ENCODE measurements around the gene C5orf15. TPM values are rescaled to one million over a fixed set of nuclear protein-coding genes. Genes with fewer than 3 reads are reported as not detected.

The C5orf15 gene
- total and polyA plus RNA-seq, 2 experiments from 2014 or later = 37.7 to 61.4 TPM

DNA sequence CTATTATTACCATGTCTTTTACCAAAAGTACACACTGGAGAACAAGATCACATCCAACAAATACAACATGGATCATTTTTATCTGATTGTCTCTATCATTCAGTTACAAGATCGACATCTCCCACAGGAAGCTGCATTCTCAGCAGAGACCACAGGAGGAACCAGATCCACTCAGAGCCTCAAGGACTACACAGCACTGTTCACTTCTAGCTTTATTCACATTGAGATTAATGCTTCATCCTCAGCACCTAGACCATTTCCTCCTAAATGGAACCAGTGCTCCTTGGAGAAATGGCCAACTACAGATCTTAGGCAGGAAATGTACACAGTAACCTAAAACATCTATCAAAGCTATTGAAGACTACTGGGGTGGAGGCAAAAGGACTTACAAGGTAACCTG, 13.3 kb upstream of the C5orf15 start:
- H3K27me3 Mint-ChIP-seq (ENCODE audit: insufficient read depth, low read depth, poor library complexity) = no peaks in the 10 kb centered on the region
- Histone ChIP-seq H3K27ac (ENCODE audit: low read depth) (no peak overlapping the region), H3K79me2 (replicated peaks; ENCODE audit: insufficient read depth) (peaks cover 46% of the 10 kb centered on the region), H4K20me1 (replicated peaks; ENCODE audit: insufficient read depth) (peaks cover 15% of the 10 kb centered on the region), H3K9me2 (ENCODE audit: insufficient read depth) (no peaks in the 10 kb centered on the region), H3K27me3 (ENCODE audit: insufficient read depth) (no peaks in the 10 kb centered on the region), H3F3A (replicated peaks; ENCODE audit: low read depth) (no peaks in the 10 kb centered on the region; the same call in 1 of the 2 replicates), H2AFZ (no peak overlapping the region), H3K4me2 (no peak overlapping the region), H3K4me3 (no peak overlapping the region), H3K36me3 (ENCODE audit: insufficient read depth) (peaks cover 38% of the 10 kb centered on the region), H3K4me1 (ENCODE audit: insufficient read depth) (peaks cover 12% of the 10 kb centered on the region; the same call in 1 of the 2 replicates)
- H3K27ac Mint-ChIP-seq = no peak overlapping the region
- H3K4me1 Mint-ChIP-seq = peaks cover 6% of the 10 kb centered on the region; the same call in 2 of the 3 replicates
- no peak overlapping the region for H3K4me3 Mint-ChIP-seq
- DNase-seq (ENCODE audit: low spot score) (no peak), ATAC-seq (no peak)
- TF ChIP-seq EZH2phosphoT487 (IDR thresholded peaks at IDR 0.05; ENCODE audit: unreplicated experiment) = no peak
- no peak for TF ChIP-seq JUNB (IDR thresholded peaks at IDR 0.05; ENCODE audit: unreplicated experiment)
- TF ChIP-seq, protein P1, sequence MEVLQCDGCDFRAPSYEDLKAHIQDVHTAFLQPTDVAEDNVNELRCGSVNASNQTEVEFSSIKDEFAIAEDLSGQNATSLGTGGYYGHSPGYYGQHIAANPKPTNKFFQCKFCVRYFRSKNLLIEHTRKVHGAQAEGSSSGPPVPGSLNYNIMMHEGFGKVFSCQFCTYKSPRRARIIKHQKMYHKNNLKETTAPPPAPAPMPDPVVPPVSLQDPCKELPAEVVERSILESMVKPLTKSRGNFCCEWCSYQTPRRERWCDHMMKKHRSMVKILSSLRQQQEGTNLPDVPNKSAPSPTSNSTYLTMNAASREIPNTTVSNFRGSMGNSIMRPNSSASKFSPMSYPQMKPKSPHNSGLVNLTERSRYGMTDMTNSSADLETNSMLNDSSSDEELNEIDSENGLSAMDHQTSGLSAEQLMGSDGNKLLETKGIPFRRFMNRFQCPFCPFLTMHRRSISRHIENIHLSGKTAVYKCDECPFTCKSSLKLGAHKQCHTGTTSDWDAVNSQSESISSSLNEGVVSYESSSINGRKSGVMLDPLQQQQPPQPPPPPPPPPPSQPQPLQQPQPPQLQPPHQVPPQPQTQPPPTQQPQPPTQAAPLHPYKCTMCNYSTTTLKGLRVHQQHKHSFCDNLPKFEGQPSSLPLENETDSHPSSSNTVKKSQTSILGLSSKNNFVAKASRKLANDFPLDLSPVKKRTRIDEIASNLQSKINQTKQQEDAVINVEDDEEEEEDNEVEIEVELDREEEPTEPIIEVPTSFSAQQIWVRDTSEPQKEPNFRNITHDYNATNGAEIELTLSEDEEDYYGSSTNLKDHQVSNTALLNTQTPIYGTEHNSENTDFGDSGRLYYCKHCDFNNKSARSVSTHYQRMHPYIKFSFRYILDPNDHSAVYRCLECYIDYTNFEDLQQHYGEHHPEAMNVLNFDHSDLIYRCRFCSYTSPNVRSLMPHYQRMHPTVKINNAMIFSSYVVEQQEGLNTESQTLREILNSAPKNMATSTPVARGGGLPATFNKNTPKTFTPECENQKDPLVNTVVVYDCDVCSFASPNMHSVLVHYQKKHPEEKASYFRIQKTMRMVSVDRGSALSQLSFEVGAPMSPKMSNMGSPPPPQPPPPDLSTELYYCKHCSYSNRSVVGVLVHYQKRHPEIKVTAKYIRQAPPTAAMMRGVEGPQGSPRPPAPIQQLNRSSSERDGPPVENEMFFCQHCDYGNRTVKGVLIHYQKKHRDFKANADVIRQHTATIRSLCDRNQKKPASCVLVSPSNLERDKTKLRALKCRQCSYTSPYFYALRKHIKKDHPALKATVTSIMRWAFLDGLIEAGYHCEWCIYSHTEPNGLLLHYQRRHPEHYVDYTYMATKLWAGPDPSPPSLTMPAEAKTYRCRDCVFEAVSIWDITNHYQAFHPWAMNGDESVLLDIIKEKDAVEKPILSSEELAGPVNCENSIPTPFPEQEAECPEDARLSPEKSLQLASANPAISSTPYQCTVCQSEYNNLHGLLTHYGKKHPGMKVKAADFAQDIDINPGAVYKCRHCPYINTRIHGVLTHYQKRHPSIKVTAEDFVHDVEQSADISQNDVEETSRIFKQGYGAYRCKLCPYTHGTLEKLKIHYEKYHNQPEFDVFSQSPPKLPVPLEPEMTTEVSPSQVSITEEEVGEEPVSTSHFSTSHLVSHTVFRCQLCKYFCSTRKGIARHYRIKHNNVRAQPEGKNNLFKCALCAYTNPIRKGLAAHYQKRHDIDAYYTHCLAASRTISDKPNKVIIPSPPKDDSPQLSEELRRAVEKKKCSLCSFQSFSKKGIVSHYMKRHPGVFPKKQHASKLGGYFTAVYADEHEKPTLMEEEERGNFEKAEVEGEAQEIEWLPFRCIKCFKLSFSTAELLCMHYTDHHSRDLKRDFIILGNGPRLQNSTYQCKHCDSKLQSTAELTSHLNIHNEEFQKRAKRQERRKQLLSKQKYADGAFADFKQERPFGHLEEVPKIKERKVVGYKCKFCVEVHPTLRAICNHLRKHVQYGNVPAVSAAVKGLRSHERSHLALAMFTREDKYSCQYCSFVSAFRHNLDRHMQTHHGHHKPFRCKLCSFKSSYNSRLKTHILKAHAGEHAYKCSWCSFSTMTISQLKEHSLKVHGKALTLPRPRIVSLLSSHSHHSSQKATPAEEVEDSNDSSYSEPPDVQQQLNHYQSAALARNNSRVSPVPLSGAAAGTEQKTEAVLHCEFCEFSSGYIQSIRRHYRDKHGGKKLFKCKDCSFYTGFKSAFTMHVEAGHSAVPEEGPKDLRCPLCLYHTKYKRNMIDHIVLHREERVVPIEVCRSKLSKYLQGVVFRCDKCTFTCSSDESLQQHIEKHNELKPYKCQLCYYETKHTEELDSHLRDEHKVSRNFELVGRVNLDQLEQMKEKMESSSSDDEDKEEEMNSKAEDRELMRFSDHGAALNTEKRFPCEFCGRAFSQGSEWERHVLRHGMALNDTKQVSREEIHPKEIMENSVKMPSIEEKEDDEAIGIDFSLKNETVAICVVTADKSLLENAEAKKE (CRISPR knock-in tag; IDR thresholded peaks at IDR 0.05) = no peak
- TF ChIP-seq EZH2 (IDR thresholded peaks at IDR 0.05; ENCODE audit: low read depth, unreplicated experiment) = no peak
- TF ChIP-seq ZNF331 (CRISPR knock-in tag; IDR thresholded peaks at IDR 0.05; ENCODE audit: low read depth) = no peak
- no peak for TF ChIP-seq ZNF114 (CRISPR knock-in tag; IDR thresholded peaks at IDR 0.05)
- TF ChIP-seq POLR2AphosphoS5 (IDR thresholded peaks at IDR 0.05; ENCODE audit: low read depth) = no peak
- TF ChIP-seq, protein P2, sequence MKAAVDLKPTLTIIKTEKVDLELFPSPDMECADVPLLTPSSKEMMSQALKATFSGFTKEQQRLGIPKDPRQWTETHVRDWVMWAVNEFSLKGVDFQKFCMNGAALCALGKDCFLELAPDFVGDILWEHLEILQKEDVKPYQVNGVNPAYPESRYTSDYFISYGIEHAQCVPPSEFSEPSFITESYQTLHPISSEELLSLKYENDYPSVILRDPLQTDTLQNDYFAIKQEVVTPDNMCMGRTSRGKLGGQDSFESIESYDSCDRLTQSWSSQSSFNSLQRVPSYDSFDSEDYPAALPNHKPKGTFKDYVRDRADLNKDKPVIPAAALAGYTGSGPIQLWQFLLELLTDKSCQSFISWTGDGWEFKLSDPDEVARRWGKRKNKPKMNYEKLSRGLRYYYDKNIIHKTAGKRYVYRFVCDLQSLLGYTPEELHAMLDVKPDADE (IDR thresholded peaks at IDR 0.05) = no peak
- no peak for TF ChIP-seq CREB1 (CRISPR knock-in tag; IDR thresholded peaks at IDR 0.05; ENCODE audit: low read depth)
- no peak for TF ChIP-seq NANOG (IDR thresholded peaks at IDR 0.05; ENCODE audit: borderline replicate concordance)
- TF ChIP-seq, protein P3, sequence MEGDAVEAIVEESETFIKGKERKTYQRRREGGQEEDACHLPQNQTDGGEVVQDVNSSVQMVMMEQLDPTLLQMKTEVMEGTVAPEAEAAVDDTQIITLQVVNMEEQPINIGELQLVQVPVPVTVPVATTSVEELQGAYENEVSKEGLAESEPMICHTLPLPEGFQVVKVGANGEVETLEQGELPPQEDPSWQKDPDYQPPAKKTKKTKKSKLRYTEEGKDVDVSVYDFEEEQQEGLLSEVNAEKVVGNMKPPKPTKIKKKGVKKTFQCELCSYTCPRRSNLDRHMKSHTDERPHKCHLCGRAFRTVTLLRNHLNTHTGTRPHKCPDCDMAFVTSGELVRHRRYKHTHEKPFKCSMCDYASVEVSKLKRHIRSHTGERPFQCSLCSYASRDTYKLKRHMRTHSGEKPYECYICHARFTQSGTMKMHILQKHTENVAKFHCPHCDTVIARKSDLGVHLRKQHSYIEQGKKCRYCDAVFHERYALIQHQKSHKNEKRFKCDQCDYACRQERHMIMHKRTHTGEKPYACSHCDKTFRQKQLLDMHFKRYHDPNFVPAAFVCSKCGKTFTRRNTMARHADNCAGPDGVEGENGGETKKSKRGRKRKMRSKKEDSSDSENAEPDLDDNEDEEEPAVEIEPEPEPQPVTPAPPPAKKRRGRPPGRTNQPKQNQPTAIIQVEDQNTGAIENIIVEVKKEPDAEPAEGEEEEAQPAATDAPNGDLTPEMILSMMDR (conservative IDR thresholded peaks at IDR 0.05; ENCODE audit: low read depth in 2 of 2) = no peak
- TF ChIP-seq, protein P4, sequence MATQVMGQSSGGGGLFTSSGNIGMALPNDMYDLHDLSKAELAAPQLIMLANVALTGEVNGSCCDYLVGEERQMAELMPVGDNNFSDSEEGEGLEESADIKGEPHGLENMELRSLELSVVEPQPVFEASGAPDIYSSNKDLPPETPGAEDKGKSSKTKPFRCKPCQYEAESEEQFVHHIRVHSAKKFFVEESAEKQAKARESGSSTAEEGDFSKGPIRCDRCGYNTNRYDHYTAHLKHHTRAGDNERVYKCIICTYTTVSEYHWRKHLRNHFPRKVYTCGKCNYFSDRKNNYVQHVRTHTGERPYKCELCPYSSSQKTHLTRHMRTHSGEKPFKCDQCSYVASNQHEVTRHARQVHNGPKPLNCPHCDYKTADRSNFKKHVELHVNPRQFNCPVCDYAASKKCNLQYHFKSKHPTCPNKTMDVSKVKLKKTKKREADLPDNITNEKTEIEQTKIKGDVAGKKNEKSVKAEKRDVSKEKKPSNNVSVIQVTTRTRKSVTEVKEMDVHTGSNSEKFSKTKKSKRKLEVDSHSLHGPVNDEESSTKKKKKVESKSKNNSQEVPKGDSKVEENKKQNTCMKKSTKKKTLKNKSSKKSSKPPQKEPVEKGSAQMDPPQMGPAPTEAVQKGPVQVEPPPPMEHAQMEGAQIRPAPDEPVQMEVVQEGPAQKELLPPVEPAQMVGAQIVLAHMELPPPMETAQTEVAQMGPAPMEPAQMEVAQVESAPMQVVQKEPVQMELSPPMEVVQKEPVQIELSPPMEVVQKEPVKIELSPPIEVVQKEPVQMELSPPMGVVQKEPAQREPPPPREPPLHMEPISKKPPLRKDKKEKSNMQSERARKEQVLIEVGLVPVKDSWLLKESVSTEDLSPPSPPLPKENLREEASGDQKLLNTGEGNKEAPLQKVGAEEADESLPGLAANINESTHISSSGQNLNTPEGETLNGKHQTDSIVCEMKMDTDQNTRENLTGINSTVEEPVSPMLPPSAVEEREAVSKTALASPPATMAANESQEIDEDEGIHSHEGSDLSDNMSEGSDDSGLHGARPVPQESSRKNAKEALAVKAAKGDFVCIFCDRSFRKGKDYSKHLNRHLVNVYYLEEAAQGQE (IDR thresholded peaks at IDR 0.05; ENCODE audit: unreplicated experiment) = no peak
- no peak for TF ChIP-seq STAT1 (IDR thresholded peaks at IDR 0.05; ENCODE audit: unreplicated experiment)
- H3K9me3 Mint-ChIP-seq = no peaks in the 10 kb centered on the region
- peaks cover 81% of the 10 kb centered on the region for H3K36me3 Mint-ChIP-seq (ENCODE audit: low read depth)
